Mesothelial cell of epicardium (in vitro differentiated cells): ENCODE results near the gene JAM3. TPM values are rescaled to one million over a fixed set of nuclear protein-coding genes. Genes with fewer than 3 reads are reported as not detected.
A peak's percentile ranks its signal among the peaks of the same experiment; 100 is the strongest.

Source experiments
- DNase-seq, 2 experiments: peaks; one replicate each; pipeline ENCODE4 v3.0.0; 2021; ENCODE audit warnings: low spot score in 2 of 2; ENCODE audit not compliant: unreplicated experiment in 2 of 2
- H3K27ac Mint-ChIP-seq: 2 replicates; pipeline ENCODE4 v1.8.0; 2021; ENCODE audit warnings: mixed read lengths
- H3K27me3 Mint-ChIP-seq: 2 replicates; pipeline ENCODE4 v1.8.0; 2021; ENCODE audit warnings: low read depth, mixed read lengths
- H3K36me3 Mint-ChIP-seq: 2 replicates; pipeline ENCODE4 v1.8.0; 2021; ENCODE audit warnings: mixed read lengths
- H3K4me1 Mint-ChIP-seq: 2 replicates; pipeline ENCODE4 v1.8.0; 2021; ENCODE audit warnings: mixed read lengths
- H3K4me3 Mint-ChIP-seq: 2 replicates; pipeline ENCODE4 v1.8.0; 2021; ENCODE audit warnings: mild to moderate bottlenecking, moderate library complexity, mixed read lengths
- H3K9me3 Mint-ChIP-seq: 2 replicates; pipeline ENCODE4 v1.8.0; 2021; ENCODE audit warnings: mixed read lengths
- total RNA-seq: library from RNA; stranded (reverse); gene quantifications from 3 replicates; pipeline ENCODE4 v1.2.1, GENCODE V29; 2021
- TF ChIP-seq, protein P1 (sequence below): fragments of 200-600 bp; sonication (generic); IDR thresholded peaks from one replicate; pipeline ENCODE4 v1.5.0; 2021; ENCODE audit warnings: antibody characterized with exemption; ENCODE audit not compliant: unreplicated experiment

The JAM3 gene
- total RNA-seq, 1 donor from 2014 or later = 36.2 TPM

DNA sequence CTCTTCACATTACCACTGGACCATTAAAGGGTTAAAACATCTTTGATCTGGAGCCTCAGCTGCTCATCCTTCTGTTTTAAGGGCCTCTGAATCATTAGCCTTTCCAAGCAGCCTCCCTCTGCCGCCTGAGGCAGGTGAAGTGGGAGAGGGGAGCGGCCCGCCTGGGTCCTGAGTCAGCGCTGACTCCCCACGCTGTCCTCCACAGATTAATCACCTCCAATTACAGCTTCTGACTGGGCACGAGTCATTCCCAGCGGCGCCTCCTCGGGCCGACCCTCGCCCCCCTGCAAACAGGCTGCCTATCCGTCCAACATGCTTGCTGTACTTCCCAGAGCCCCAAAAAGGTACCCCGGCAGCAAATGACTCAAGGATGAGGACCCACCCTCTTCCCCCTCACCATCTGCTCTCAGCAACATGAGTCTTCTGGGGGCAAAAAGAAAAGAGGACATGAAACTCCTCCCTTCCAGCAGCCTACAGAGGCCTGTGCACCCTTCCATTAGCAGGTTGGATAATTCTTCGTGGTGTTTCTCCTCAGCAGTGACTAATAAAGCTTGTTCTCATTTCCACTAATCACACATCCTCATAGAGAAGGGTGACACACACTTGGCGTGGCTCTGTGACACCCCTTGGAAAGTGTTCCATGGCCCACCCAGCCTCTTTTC lies 44.3 kb upstream of the JAM3 start:
- TF ChIP-seq, protein P1, sequence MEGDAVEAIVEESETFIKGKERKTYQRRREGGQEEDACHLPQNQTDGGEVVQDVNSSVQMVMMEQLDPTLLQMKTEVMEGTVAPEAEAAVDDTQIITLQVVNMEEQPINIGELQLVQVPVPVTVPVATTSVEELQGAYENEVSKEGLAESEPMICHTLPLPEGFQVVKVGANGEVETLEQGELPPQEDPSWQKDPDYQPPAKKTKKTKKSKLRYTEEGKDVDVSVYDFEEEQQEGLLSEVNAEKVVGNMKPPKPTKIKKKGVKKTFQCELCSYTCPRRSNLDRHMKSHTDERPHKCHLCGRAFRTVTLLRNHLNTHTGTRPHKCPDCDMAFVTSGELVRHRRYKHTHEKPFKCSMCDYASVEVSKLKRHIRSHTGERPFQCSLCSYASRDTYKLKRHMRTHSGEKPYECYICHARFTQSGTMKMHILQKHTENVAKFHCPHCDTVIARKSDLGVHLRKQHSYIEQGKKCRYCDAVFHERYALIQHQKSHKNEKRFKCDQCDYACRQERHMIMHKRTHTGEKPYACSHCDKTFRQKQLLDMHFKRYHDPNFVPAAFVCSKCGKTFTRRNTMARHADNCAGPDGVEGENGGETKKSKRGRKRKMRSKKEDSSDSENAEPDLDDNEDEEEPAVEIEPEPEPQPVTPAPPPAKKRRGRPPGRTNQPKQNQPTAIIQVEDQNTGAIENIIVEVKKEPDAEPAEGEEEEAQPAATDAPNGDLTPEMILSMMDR = no peak
- Mint-ChIP-seq H3K27me3 (peaks cover 73% of the 10 kb centered on the region), H3K4me1 (peaks cover 17% of the 10 kb centered on the region), H3K9me3 (no peaks in the 10 kb centered on the region), H3K27ac (no peak overlapping the region), H3K36me3 (no peaks in the 10 kb centered on the region), H3K4me3 (no peak overlapping the region)
- no peak for DNase-seq

DNA sequence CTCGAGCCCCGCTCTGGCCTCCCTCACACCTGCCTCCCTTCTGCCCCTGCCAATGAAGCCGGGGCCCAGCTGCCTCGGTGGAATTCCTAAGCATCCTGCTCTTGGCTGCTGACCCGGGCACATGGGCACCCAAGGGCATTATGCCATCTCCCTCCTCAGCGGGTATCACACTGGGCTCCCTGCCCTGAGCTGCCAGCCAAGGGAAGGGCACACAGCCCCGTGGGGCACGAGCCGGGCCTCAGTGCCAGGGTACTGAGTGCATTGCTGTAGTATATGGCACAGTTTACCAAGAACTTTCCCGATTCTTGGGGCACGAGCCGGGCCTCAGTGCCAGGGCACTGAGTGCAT lies 43.8 kb upstream of the JAM3 start:
- Mint-ChIP-seq H3K4me3 (no peak overlapping the region), H3K27me3 (peaks cover 73% of the 10 kb centered on the region), H3K36me3 (no peaks in the 10 kb centered on the region), H3K9me3 (no peaks in the 10 kb centered on the region), H3K4me1 (peaks cover 17% of the 10 kb centered on the region), H3K27ac (no peak overlapping the region)
- no peak for DNase-seq
- TF ChIP-seq, protein P1 = no peak

DNA sequence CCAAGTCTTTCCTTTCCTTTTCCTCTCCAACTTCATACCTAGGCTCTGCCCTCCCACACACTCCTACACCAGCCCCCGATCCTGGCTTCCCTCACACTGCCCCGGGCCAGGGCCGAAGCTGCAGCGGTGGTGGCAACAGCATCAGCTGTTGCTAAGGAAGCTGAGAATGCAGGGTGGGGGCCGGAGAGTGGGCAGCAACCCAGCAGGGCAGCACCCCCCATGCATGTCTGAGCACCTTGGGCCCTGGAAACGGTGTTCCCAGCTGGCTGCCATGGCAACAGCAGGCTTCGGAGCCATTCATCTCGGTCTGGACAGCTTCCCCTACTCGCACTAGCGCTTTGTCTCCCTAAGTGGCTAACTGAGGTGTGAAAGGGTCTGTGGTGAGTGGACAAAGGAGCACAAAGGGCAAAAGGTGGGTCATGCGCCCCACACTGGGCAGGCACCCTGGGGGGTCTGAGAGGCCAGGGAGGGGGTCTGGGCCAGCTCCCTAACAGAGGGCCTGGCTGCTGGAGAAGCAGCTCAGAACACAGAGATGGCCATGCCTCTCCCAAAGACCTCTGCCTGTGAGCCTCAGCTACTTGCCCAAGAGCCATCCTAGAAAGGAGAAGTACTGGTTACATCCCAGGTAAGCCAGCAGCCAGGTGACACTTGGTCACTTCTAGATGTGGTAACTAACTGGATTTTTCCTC lies 42.1 kb upstream of the JAM3 start:
- TF ChIP-seq, protein P1 = no peak
- peaks cover 24% of the 10 kb centered on the region for H3K4me1 Mint-ChIP-seq
- H3K27ac Mint-ChIP-seq = peak overlapping the region; percentile 66
- DNase-seq = peak; percentile 41 to 67
- peaks cover 74% of the 10 kb centered on the region for H3K27me3 Mint-ChIP-seq
- H3K36me3 Mint-ChIP-seq = no peaks in the 10 kb centered on the region
- H3K4me3 Mint-ChIP-seq = no peak overlapping the region
- H3K9me3 Mint-ChIP-seq = no peaks in the 10 kb centered on the region

DNA sequence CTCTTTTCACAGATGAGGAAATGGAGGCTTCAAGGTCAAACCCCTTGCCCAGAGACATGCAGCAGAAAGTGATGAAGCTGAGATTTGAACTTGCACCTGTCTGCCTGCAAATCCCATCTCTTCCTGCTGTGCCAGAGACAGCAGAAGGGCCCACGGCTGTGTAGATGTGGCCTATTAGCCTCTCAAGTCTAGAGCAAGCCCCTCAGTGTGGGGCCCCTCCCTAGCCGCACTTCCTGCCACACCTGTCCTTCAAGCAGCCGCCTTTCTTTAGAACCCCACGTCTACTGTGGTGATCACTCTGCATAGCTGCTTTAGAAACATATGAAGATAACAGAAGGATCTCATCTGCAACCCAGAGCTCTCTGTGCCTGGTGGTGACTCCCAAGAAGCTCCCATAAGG lies 41.2 kb upstream of the JAM3 start:
- Mint-ChIP-seq H3K4me3 (no peak overlapping the region), H3K27ac (no peak overlapping the region), H3K36me3 (no peaks in the 10 kb centered on the region), H3K9me3 (no peaks in the 10 kb centered on the region), H3K4me1 (peaks cover 30% of the 10 kb centered on the region), H3K27me3 (peaks cover 72% of the 10 kb centered on the region)
- TF ChIP-seq, protein P1 = no peak
- DNase-seq = no peak

DNA sequence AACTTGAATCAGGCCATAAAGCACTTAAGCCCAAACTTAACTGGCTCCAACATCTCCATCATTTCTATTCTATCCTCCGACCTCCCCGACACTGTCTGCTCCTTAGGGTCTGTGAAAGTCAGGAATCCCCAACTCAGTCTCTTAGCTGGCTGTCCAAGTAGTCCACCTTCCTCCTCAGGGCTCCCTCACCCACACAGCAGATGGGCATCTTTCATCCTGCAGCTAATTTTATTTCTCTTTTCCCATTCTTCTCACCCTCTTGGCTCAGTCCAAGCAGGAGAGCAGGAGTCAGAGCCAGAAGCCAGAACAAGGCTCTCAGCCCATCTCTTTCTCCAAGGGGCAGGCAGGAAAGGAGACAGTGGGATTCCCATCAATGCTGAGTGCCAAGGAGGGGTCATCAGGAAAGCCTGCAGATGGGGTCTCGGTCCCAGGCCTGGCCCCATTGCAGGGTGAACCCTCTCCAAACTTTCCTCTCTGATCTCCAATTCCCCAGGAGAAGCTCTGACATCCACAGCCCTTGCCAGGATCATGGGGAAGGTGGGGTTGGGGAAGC lies 40.4 kb upstream of the JAM3 start:
- TF ChIP-seq, protein P1 = no peak
- Mint-ChIP-seq H3K36me3 (no peaks in the 10 kb centered on the region), H3K9me3 (no peaks in the 10 kb centered on the region), H3K4me3 (no peak overlapping the region), H3K27me3 (peaks cover 67% of the 10 kb centered on the region), H3K4me1 (peaks cover 30% of the 10 kb centered on the region), H3K27ac (no peak overlapping the region)
- DNase-seq = no peak
